Testis (tissue), 5 donors: Measurements from ENCODE around the gene STX1A. TPM values are rescaled to one million over a fixed set of nuclear protein-coding genes. Genes with fewer than 3 reads are reported as not detected.
A peak's percentile ranks its signal among the peaks of the same experiment; 100 is the strongest.

Experiments used
- DNase-seq: peaks from one replicate; pipeline ENCODE4 v3.0.0-alpha.2; 2019
- H3K27ac ChIP-seq, 2 donors: fragments of 200-600 bp; sonication (generic); one replicate each; pipeline ENCODE4 v1.5.1; 2019
- H3K27me3 ChIP-seq: fragments of 200-600 bp; sonication (generic); one replicate; pipeline ENCODE4 v1.5.1; 2019
- H3K36me3 ChIP-seq: fragments of 200-600 bp; sonication (generic); one replicate; pipeline ENCODE4 v1.5.1; 2017; ENCODE audit warnings: low read depth; ENCODE audit errors: missing control alignments
- H3K4me1 ChIP-seq: fragments of 200-600 bp; sonication (generic); one replicate; pipeline ENCODE4 v1.5.1; 2019
- H3K4me3 ChIP-seq, 2 donors: fragments of 200-600 bp; sonication (generic); one replicate each; pipeline ENCODE4 v1.5.1; 2017 to 2019
- H3K9me3 ChIP-seq: fragments of 200-600 bp; sonication (generic); one replicate; pipeline ENCODE4 v1.5.1; 2017
- POLR2A ChIP-seq: fragments of 450-650 bp; IDR thresholded peaks from one replicate; pipeline ENCODE4 v1.6.1; 2017; ENCODE audit warnings: antibody characterized with exemption, mild to moderate bottlenecking, moderate library complexity
- WGBS, 2 donors: methylation state at CpG; one replicate each; pipeline ENCODE4 v1.1.5; 2018; 5-methylcytosine and 5-hydroxymethylcytosine counted together
- intact Hi-C: fragments of 100-400 bp; cut with DNase I; formaldehyde crosslinking; loops from one replicate; pipeline ENCODE4 v1.15.1; 2023; ENCODE audit warnings: low total_unique reads
- long read RNA-seq, 2 donors: transcript quantifications; one replicate each; lab custom pipeline, GENCODE V29; 2026
- polyA plus RNA-seq: library from polyadenylated mRNA; stranded (reverse); fragments of 350-450 nt; fragmentation: Illumina TruSeq; extraction: RNeasy Lipid Tissue Mini Kit (QIAGEN cat#74804); gene quantifications from one replicate; pipeline ENCODE4 v1.2.3, GENCODE V29; 2014; ENCODE audit warnings: low read depth, low replicate concordance; ENCODE audit not compliant: insufficient read depth
- total RNA-seq, 2 donors: library from RNA; depleted of rRNA; stranded (reverse); fragments of >200 nt; gene quantifications; one replicate each; pipeline ENCODE4 v1.2.3, GENCODE V29; 2016
- TF ChIP-seq, protein P1 (sequence below), 3 experiments: fragments of 450-650 bp in 2 of 3; fragments of 200-600 bp in 1 of 3; sonication (generic) in 1 of 3; IDR thresholded peaks; one replicate each; pipeline ENCODE4 v1.5.1; 2016 to 2019; ENCODE audit warnings: antibody characterized with exemption in 3 of 3, mild to moderate bottlenecking in 2 of 3, moderate library complexity in 1 of 3

The STX1A gene
- 10 to 100 TPM; 24.7 to 28.2 TPM for total RNA-seq
- polyA plus RNA-seq = 13.2 TPM
- long read RNA-seq, donor 1, partial matches to known transcripts = 0 of 1 reads
- long read RNA-seq, donor 1, other reads (novel, unspliced or antisense) = 0 of 1 reads
- long read RNA-seq, donor 2 = 0 reads

DNA sequence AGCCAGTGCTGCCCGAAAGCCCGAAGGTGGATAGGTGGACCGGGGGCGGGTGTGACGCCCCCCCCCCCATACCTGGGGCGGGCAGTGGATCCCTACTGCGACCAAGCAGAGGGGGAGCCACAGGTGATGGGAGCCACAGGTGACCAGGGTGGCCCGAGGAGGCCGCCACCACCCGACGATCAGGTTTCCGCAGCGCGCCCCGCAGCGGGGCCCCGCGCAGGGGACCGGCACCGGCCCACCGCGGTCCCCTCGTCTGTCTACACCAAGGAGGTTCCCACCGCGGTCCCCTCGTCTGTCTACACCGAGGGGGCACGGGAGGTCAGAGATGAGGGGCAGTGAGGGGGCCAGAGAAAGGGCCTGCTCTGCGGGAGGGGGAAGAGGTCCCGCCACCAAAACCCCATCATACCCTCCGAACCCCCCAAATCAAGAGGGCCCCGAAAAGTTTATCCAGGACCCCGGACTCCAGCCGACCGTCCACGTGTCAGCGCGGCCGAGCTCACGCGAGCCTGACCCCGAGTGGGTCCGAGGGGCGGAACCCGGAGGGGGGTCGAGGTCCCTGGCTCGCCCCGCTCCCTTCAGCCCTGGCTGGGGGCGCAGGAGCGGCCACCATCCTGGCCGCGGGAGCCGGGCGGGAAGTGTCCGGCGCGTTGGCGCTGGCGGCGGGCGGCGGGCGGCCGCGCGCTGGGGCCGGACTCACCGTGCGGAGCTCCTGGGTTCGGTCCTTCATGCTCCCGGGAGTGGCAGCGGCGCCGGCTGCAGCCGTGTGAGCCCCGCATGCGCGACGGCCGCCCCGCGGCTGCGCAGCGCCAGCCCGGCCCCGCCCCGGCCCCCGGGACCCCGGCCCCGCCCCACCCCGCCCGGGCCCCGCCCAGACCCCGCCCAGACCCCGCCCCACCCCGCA lies at the start of gene STX1A:
Gene STX1A (minus strand): TSS at position 765 of the 901 bp plus-strand sequence. CDS start 38 bp downstream, at position 727.
- Histone ChIP-seq H3K27ac (no peak within 1 kb of the TSS), H3K27me3 (no peaks in the 10 kb centered on the region), H3K4me1 (peaks cover 25% of the 10 kb centered on the region), H3K9me3 (no peaks in the 10 kb centered on the region), H3K36me3 (no peaks in the 10 kb centered on the region), H3K4me3 (peak within 1 kb of the TSS; percentile 74 to 79)
- DNase-seq = peak; percentile 75
- 2% methylated on average over 49 of the region's 96 CpGs; no CpG with 5 or more reads in 1 of the 2 donors for WGBS, 2 donors
- TF ChIP-seq, protein P1, sequence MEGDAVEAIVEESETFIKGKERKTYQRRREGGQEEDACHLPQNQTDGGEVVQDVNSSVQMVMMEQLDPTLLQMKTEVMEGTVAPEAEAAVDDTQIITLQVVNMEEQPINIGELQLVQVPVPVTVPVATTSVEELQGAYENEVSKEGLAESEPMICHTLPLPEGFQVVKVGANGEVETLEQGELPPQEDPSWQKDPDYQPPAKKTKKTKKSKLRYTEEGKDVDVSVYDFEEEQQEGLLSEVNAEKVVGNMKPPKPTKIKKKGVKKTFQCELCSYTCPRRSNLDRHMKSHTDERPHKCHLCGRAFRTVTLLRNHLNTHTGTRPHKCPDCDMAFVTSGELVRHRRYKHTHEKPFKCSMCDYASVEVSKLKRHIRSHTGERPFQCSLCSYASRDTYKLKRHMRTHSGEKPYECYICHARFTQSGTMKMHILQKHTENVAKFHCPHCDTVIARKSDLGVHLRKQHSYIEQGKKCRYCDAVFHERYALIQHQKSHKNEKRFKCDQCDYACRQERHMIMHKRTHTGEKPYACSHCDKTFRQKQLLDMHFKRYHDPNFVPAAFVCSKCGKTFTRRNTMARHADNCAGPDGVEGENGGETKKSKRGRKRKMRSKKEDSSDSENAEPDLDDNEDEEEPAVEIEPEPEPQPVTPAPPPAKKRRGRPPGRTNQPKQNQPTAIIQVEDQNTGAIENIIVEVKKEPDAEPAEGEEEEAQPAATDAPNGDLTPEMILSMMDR (IDR thresholded peaks at IDR 0.05) = no peak
- TF ChIP-seq POLR2A = no peak
- intact Hi-C loops = no loop called here

DNA sequence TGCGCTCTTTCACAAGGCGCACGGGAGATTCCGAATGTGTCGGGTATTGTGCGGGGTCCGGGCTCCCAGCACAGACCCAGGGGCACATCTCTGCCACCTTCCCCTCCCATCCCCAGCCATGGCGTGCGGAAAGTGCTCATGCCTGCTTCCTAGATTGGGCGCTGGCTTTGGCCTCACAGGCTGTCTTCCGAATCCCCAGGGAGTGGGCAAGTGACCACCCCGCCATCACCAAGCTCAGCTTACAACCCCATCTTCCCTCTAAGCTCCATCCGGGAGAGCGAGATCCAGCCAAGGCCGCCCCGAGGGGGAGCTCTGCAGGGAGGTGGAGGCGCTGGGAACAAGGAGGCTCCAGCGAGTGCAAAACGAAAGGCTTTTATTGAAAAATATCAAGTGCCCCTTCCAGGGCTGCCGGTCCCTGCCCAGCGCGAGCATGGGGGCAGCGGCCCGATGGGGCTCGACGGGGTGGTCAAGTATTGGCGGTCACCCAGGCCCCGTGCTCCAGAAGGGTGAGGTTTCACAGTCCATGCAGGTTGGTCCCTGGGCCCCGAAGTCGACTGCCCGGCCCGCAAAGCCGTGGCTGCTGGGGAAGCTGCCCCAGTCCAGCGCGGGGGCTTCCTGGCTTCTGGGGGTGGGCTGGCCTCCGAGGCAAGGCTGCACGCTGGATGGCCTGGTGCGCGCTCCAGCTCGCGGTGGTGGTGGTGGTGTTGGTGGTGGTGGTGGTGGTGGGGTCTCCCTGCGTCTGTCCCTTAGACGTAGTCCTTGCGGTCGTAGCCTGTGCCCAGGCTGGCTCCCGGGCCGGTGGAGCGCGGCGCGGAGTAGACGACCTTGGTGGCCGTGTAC lies 49.4 kb upstream of the STX1A start:
- DNase-seq = no peak
- Histone ChIP-seq H3K4me3 (peak overlapping the region in 1 of 2 donors; percentile 53), H3K9me3 (no peaks in the 10 kb centered on the region)

DNA sequence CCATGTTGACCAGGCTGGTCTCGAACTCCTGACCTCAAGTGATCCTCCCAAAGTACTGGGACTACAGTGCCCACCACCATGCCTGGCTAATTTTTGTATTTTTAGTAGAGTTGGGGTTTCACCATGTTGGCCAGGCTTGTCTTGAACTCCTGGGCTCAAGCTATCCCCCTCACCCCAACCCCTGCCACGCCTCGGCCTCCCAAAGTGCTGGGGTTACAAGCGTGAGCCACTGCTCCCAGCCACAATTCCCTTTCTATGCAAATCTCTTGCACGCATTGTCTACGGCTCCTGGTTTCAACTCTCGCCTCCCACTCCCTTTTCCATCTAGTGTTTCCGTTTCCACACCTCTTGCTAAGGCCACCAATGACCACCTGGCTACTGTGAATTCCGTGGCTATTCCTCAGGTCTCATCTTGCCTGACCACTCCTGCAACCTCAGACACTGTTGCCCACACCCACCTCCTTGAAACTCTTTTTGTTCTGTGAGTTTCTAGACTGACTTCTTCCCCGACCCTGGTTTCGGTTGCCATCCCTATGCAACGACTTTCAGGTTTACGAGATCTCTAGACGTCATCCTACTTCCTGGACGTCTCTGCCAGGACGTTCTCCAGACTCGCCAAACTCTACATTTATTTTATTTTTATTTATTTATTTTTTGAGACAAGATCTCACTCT lies 47.2 kb upstream of the STX1A start:
- Histone ChIP-seq H3K9me3 (no peaks in the 10 kb centered on the region), H3K4me3 (no peak overlapping the region), H3K36me3 (no peaks in the 10 kb centered on the region), H3K27me3 (no peaks in the 10 kb centered on the region), H3K4me1 (no peaks in the 10 kb centered on the region), H3K27ac (no peak overlapping the region)
- intact Hi-C loops = no loop called here
- WGBS, 2 donors = 86 to 91% methylated on average over 17 of the region's 17 CpGs
- DNase-seq = no peak
- TF ChIP-seq, protein P1 (IDR thresholded peaks at IDR 0.05) = no peak
- no peak for TF ChIP-seq POLR2A

More for the DNA sequence above, 49.4 kb upstream of the STX1A start:
- intact Hi-C loops = no loop called here
- H3K4me1 ChIP-seq = no peaks in the 10 kb centered on the region
- no peak overlapping the region for H3K27ac ChIP-seq
- no peaks in the 10 kb centered on the region for H3K27me3 ChIP-seq
- WGBS, 2 donors = 43 to 48% methylated on average over 24 to 46 of the region's 53 CpGs
- TF ChIP-seq, protein P1 (IDR thresholded peaks at IDR 0.05) = no peak
- no peak for TF ChIP-seq POLR2A
- H3K36me3 ChIP-seq = no peaks in the 10 kb centered on the region

DNA sequence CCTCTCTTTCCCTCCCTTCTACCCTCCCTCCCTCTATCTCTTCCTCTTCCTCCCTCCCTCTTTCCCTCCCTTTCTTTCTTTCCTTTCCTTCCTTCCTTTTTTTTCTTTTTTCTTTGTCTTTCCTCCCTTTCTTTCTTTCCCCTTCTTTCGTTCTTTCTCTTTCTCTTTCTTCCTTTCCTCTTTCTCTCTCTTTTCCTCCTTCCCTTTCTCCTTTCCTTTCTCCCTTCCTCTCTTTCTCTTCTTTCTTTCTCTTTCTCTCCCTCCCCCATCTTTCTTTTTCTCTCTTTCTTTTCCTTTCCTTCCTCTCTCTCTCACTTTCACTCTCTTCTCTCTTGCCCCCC lies 43.2 kb upstream of the STX1A start:
- WGBS, 2 donors = 86 to 94% methylated on average over 1 of the region's 1 CpG
- H3K9me3 ChIP-seq = no peaks in the 10 kb centered on the region
- TF ChIP-seq, protein P1 (IDR thresholded peaks at IDR 0.05) = no peak
- no peak for TF ChIP-seq POLR2A

More for the DNA sequence above, 43.2 kb upstream of the STX1A start:
- no peaks in the 10 kb centered on the region for H3K27me3 ChIP-seq
- intact Hi-C loops = no loop called here
- no peaks in the 10 kb centered on the region for H3K4me1 ChIP-seq
- H3K27ac ChIP-seq = no peak overlapping the region
- no peak overlapping the region for H3K4me3 ChIP-seq
- H3K36me3 ChIP-seq = no peaks in the 10 kb centered on the region
- no peak for DNase-seq
